Mesendoderm (in vitro differentiated cells): Measurements from ENCODE around the gene KRTAP5-6.

Experiments used
- DNase-seq: peaks from one replicate; pipeline ENCODE4 v3.0.0; 2013
- H2AK5ac ChIP-seq: 2 replicates; pipeline ENCODE4 v1.6.1; 2013; ENCODE audit warnings: low read length, inconsistent platforms
- H2BK120ac ChIP-seq: 2 replicates; pipeline ENCODE4 v1.6.1; 2013; ENCODE audit warnings: low read depth, mild to moderate bottlenecking, low read length, moderate library complexity, mixed read lengths
- H2BK15ac ChIP-seq: replicated peaks from 2 replicates; pipeline ENCODE4 v1.6.1; 2013; ENCODE audit warnings: low read depth, mild to moderate bottlenecking, moderate library complexity
- H2BK5ac ChIP-seq: 2 replicates; pipeline ENCODE4 v1.6.1; 2013; ENCODE audit warnings: low read length, inconsistent platforms
- H3K18ac ChIP-seq: 2 replicates; pipeline ENCODE4 v1.6.1; 2013; ENCODE audit warnings: mild to moderate bottlenecking, low read length, mixed read lengths
- H3K23ac ChIP-seq: one replicate; pipeline ENCODE4 v1.6.1; 2013; ENCODE audit warnings: low read length
- H3K27ac ChIP-seq: 2 replicates; pipeline ENCODE4 v1.5.1; 2013; ENCODE audit warnings: low read depth, mild to moderate bottlenecking, inconsistent platforms, low read length, moderate library complexity
- H3K27me3 ChIP-seq: 2 replicates; pipeline ENCODE4 v1.6.1; 2013; ENCODE audit warnings: low read length, control low read depth, mild to moderate bottlenecking, inconsistent platforms; ENCODE audit not compliant: insufficient read depth, poor library complexity
- H3K36me3 ChIP-seq: 2 replicates; pipeline ENCODE4 v1.6.1; 2013; ENCODE audit warnings: low read length, inconsistent platforms; ENCODE audit not compliant: control insufficient read depth, insufficient read depth
- H3K4ac ChIP-seq: one replicate; pipeline ENCODE4 v1.6.1; 2013; ENCODE audit warnings: low read depth, mild to moderate bottlenecking, low read length, moderate library complexity
- H3K4me1 ChIP-seq: 2 replicates; pipeline ENCODE4 v1.6.1; 2013; ENCODE audit warnings: low read depth, low read length, inconsistent platforms; ENCODE audit not compliant: control insufficient read depth
- H3K4me2 ChIP-seq: 2 replicates; pipeline ENCODE4 v1.6.1; 2013; ENCODE audit warnings: low read length
- H3K4me3 ChIP-seq: 2 replicates; pipeline ENCODE4 v1.5.1; 2013; ENCODE audit warnings: mild to moderate bottlenecking, low read length
- H3K56ac ChIP-seq: one replicate; pipeline ENCODE4 v1.6.1; 2013; ENCODE audit warnings: low read length
- H3K79me1 ChIP-seq: 2 replicates; pipeline ENCODE4 v1.6.1; 2013; ENCODE audit warnings: low read length, inconsistent platforms
- H3K79me2 ChIP-seq: 2 replicates; pipeline ENCODE4 v1.6.1; 2013; ENCODE audit warnings: mild to moderate bottlenecking, low read length; ENCODE audit not compliant: control insufficient read depth, insufficient read depth
- H3K9ac ChIP-seq: 2 replicates; pipeline ENCODE4 v1.6.1; 2013; ENCODE audit warnings: low read length, inconsistent platforms
- H4K5ac ChIP-seq: one replicate; pipeline ENCODE4 v1.6.1; 2013; ENCODE audit warnings: low read length
- H4K8ac ChIP-seq: one replicate; pipeline ENCODE4 v1.6.1; 2013; ENCODE audit warnings: low read depth, mild to moderate bottlenecking, control low read depth, low read length, moderate library complexity
- WGBS: extraction: QIAGEN DNeasy Blood & Tissue Kit; methylation state at CpG from one replicate; pipeline ENCODE4 v1.1.7; 2013; ENCODE audit warnings: low lambda C conversion rate, missing lambda C conversion rate; ENCODE audit not compliant: insufficient coverage; ENCODE audit errors: extremely low coverage; 5-methylcytosine and 5-hydroxymethylcytosine counted together

Gene KRTAP5-6

DNA sequence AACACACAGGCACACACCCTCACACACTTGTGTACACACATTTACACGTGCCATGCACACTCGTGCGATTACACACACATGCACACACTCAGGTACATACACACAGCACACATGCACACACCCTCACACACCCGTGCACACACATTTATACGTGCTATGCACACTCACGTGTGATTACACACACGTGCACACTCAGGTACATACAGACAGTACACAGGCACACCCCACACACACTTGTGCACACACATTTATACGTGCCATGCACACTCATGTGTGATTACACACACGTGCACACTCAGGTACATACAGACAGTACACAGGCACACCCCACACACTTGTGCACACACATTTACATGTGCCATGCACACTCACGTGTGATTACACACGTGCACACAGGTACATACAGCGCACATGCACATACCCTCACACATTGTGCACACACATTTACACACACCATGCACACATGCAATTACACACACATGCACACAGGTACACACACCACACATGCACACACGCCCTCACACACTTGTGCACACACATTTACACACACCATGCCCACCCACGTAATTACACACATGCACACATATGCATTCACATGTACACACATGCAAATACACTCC, 48.8 kb downstream of the KRTAP5-6 start:
- H2AK5ac ChIP-seq = no peak overlapping the region
- H3K4me1 ChIP-seq = no peaks in the 10 kb centered on the region
- no peaks in the 10 kb centered on the region for H3K79me2 ChIP-seq
- no peak overlapping the region for H2BK15ac ChIP-seq
- no peak overlapping the region for H3K18ac ChIP-seq
- H3K23ac ChIP-seq = no peak overlapping the region
- H3K27ac ChIP-seq = no peak overlapping the region
- WGBS = no CpG with 5 or more reads among the region's 14 CpGs
- H3K4me3 ChIP-seq = peak overlapping the region; percentile 11
- no peaks in the 10 kb centered on the region for H3K36me3 ChIP-seq
- H3K9ac ChIP-seq = no peak overlapping the region
- no peak overlapping the region for H3K4me2 ChIP-seq
- no peak overlapping the region for H2BK5ac ChIP-seq
- H3K27me3 ChIP-seq = peaks cover 14% of the 10 kb centered on the region
- H4K5ac ChIP-seq = no peak overlapping the region
- no peak for DNase-seq
- no peak overlapping the region for H3K4ac ChIP-seq
- H2BK120ac ChIP-seq = no peak overlapping the region
- H3K79me1 ChIP-seq = no peaks in the 10 kb centered on the region
- no peak overlapping the region for H4K8ac ChIP-seq
- no peak overlapping the region for H3K56ac ChIP-seq

DNA sequence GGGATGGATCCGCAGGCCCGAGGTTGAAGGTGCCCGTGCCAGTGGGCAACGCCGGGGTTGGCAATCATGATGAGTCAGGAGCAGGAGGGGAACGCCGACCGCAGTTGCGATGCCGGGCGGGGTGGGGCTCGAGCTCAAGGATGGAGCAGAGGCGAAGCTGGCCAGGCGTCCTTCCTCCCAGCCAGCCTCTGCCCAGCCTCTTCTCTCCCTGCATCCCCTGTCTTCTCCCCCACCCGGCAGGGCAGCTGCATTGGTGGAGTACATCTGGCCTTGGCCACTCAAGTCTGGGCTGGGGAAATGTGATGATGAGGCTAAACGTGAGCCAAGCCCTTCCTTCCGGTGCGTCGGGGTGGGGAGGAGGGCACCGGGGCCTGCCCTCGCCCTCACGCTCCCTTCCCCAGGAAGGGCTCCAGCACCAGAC, 49.5 kb downstream of the KRTAP5-6 start:
- no peak overlapping the region for H3K18ac ChIP-seq
- no peaks in the 10 kb centered on the region for H3K79me2 ChIP-seq
- peaks cover 14% of the 10 kb centered on the region for H3K27me3 ChIP-seq
- H3K9ac ChIP-seq = no peak overlapping the region
- no CpG with 5 or more reads among the region's 22 CpGs for WGBS
- no peak overlapping the region for H2BK15ac ChIP-seq
- H3K36me3 ChIP-seq = no peaks in the 10 kb centered on the region
- H3K4me3 ChIP-seq = no peak overlapping the region
- no peak overlapping the region for H3K4ac ChIP-seq
- H3K79me1 ChIP-seq = no peaks in the 10 kb centered on the region
- H4K5ac ChIP-seq = no peak overlapping the region
- no peak overlapping the region for H3K56ac ChIP-seq
- no peak overlapping the region for H4K8ac ChIP-seq
- no peak overlapping the region for H3K27ac ChIP-seq
- no peak overlapping the region for H2BK120ac ChIP-seq
- no peak for DNase-seq
- H2BK5ac ChIP-seq = no peak overlapping the region
- H3K4me1 ChIP-seq = no peaks in the 10 kb centered on the region
- no peak overlapping the region for H3K4me2 ChIP-seq
- no peak overlapping the region for H2AK5ac ChIP-seq
- H3K23ac ChIP-seq = no peak overlapping the region

GRCh38 chr11:1746956-1747752, 50.2 kb downstream of the KRTAP5-6 start:
- Histone ChIP-seq H3K4me2 (no peak overlapping the region), H3K79me1 (no peaks in the 10 kb centered on the region)

More at GRCh38 chr11:1746956-1747752, 50.2 kb downstream of the KRTAP5-6 start:
- H4K5ac ChIP-seq = no peak overlapping the region
- H4K8ac ChIP-seq = no peak overlapping the region
- no peak overlapping the region for H3K9ac ChIP-seq
- H3K27me3 ChIP-seq = peaks cover 14% of the 10 kb centered on the region
- H2AK5ac ChIP-seq = no peak overlapping the region
- H3K4me1 ChIP-seq = no peaks in the 10 kb centered on the region
- H2BK120ac ChIP-seq = no peak overlapping the region
- no peak overlapping the region for H3K56ac ChIP-seq
- no peaks in the 10 kb centered on the region for H3K36me3 ChIP-seq
- H3K27ac ChIP-seq = no peak overlapping the region
- H3K79me2 ChIP-seq = no peaks in the 10 kb centered on the region
- no CpG with 5 or more reads among the region's 21 CpGs for WGBS
- H3K18ac ChIP-seq = no peak overlapping the region
- no peak overlapping the region for H3K4ac ChIP-seq
- no peak overlapping the region for H2BK15ac ChIP-seq
- DNase-seq = no peak
- no peak overlapping the region for H3K4me3 ChIP-seq
- no peak overlapping the region for H2BK5ac ChIP-seq
- H3K23ac ChIP-seq = no peak overlapping the region
